NCI-H524 (cell line): ENCODE measurements around the gene KIAA1549.

ENCODE experiments used
- DNase-seq, 2 experiments: peaks; one replicate each; lab custom pipeline; 2025; lab: John Stamatoyannopoulos, UW

KIAA1549 gene

GRCh38 chr7:138974675-138975292 lies 6.4 kb downstream of the KIAA1549 start:
- peak in 1 of 2 experiments; percentile 9 for DNase-seq

GRCh38 chr7:138974103-138974502 lies 7.1 kb downstream of the KIAA1549 start:
- no peak for DNase-seq

GRCh38 chr7:138970952-138971351 lies 10.2 kb downstream of the KIAA1549 start:
- DNase-seq: no peak

GRCh38 chr7:138970446-138970845 lies 10.7 kb downstream of the KIAA1549 start:
- DNase-seq: no peak

- DNase-seq: no peak
These were observed 14.0 kb downstream of the KIAA1549 start for GRCh38 chr7:138967159-138967558.

GRCh38 chr7:138964624-138965436 lies 16.4 kb downstream of the KIAA1549 start:
- DNase-seq: no peak

GRCh38 chr7:138963675-138964074 lies 17.5 kb downstream of the KIAA1549 start:
- DNase-seq: no peak

- no peak for DNase-seq
These were observed 18.5 kb downstream of the KIAA1549 start for GRCh38 chr7:138962561-138963270.

- DNase-seq: no peak
These were observed 20.0 kb downstream of the KIAA1549 start for GRCh38 chr7:138961159-138961558.

- no peak for DNase-seq
These were observed 22.7 kb downstream of the KIAA1549 start for GRCh38 chr7:138958391-138958956.

- no peak for DNase-seq
These were observed 23.3 kb downstream of the KIAA1549 start for GRCh38 chr7:138957753-138958390.

- no peak for DNase-seq
These were observed 24.0 kb downstream of the KIAA1549 start for GRCh38 chr7:138957217-138957616.

- DNase-seq: peak; percentile 5 to 41
These were observed 26.4 kb downstream of the KIAA1549 start for GRCh38 chr7:138954545-138955475.

- no peak for DNase-seq
These were observed 28.4 kb downstream of the KIAA1549 start for GRCh38 chr7:138952791-138953190.

GRCh38 chr7:138951953-138952352 lies 29.2 kb downstream of the KIAA1549 start:
- no peak for DNase-seq

- DNase-seq: no peak
These were observed 31.6 kb downstream of the KIAA1549 start for GRCh38 chr7:138949421-138950088.

- DNase-seq: no peak
These were observed 32.8 kb downstream of the KIAA1549 start for GRCh38 chr7:138948403-138948802.

GRCh38 chr7:138945821-138946220 lies 35.4 kb downstream of the KIAA1549 start:
- DNase-seq: peak in 1 of 2 experiments; percentile 31

- peak; percentile 77 to 95 for DNase-seq
These were observed 36.0 kb downstream of the KIAA1549 start for GRCh38 chr7:138945154-138945553.

- no peak for DNase-seq
These were observed 36.6 kb downstream of the KIAA1549 start for GRCh38 chr7:138944592-138944991.
